A549 (cell line): ENCODE results near the gene KLHL3.

Experiments
- BHLHE40 ChIP-seq: IDR thresholded peaks from 2 replicates; pipeline ENCODE4 v1.6.1; 2012; ENCODE audit warnings: low read depth, low read length, inconsistent platforms
- CTCF ChIP-seq: fragments of >200 bp; sonication (Bioruptor Twin); formaldehyde crosslinking; IDR thresholded peaks from 3 replicates; pipeline ENCODE4 v1.5.1; 2016
- EP300 ChIP-seq, 2 experiments: fragments of >200 bp; sonication (Bioruptor Twin); formaldehyde crosslinking; IDR thresholded peaks; 2 replicates in 1 of 2; 3 replicates in 1 of 2; pipeline ENCODE4 v1.6.1; 2016 to 2017
- GATA3 ChIP-seq: IDR thresholded peaks from 2 replicates; pipeline ENCODE4 v1.6.1; 2012; ENCODE audit warnings: borderline replicate concordance
- JUNB ChIP-seq: fragments of >200 bp; sonication (Bioruptor Twin); formaldehyde crosslinking; IDR thresholded peaks from 2 replicates; pipeline ENCODE4 v1.6.1; 2016
- MAFK ChIP-seq: fragments of 450-650 bp; IDR thresholded peaks from 2 replicates; pipeline ENCODE4 v1.6.1; 2014; ENCODE audit not compliant: partially characterized antibody
- POLR2A ChIP-seq: IDR thresholded peaks from 2 replicates; pipeline ENCODE4 v1.6.1; 2012; ENCODE audit warnings: mild to moderate bottlenecking, low read length
- RAD21 ChIP-seq, 2 experiments: fragments of >200 bp in 1 of 2; sonication (Bioruptor Twin) in 1 of 2; formaldehyde crosslinking in 1 of 2; IDR thresholded peaks in 1 of 2; conservative IDR thresholded peaks in 1 of 2; 2 replicates in 1 of 2; 3 replicates in 1 of 2; pipeline ENCODE4 v1.6.1; 2012 to 2018; ENCODE audit warnings: inconsistent platforms in 1 of 2
- RCOR1 ChIP-seq: fragments of 150-350 bp; IDR thresholded peaks from 2 replicates; pipeline ENCODE4 v1.6.1; 2014; ENCODE audit warnings: antibody characterized with exemption, low read length, low read depth
- SMC3 ChIP-seq: fragments of >200 bp; sonication (Bioruptor Twin); formaldehyde crosslinking; IDR thresholded peaks from 3 replicates; pipeline ENCODE4 v1.6.1; 2018; ENCODE audit warnings: inconsistent platforms
- TF ChIP-seq, protein P1 (sequence below): fragments of 200-600 bp; sonication (generic); IDR thresholded peaks from 2 replicates; pipeline ENCODE4 v1.6.1; 2016; ENCODE audit warnings: antibody characterized with exemption, mild to moderate bottlenecking, moderate library complexity

DNA sequence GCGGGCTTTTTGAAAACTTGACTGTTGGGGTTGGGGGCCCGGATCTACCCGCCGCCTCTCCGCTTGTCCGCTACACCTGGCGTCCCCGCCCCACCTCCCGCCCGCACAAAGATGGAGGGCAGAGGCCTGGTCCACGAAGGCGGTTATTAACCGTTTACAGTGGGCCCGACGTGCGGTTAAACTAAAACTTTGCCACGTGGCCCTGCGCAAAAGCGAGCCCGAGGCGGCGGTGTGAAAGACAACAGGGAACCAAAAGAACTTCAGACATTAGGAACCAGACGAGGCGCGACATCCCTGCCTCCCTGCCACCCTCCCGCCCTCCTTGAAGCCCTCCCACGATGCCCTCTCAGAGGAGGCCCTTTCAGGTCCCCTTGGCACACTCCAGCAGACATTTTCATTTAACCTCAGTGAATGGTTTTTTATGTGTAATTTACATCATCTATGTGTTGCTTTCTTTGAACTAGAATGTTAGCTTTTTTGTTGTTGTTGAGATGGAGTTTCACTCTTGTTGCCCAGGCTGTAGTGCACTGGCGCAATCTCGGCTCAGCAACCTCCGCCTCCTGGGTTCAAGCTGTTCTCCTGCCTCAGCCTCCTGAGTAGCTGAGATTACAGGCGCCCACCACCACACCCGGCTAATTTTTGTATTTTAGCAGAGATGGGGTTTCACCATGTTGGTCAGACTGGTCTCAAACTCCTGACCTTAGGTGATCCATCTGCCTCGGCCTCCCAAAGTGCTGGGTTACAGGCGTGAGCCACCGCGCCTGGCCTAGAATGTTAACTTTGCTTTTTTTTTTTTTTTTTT, 19.3 kb upstream of the KLHL3 start:
- TF ChIP-seq EP300 (IDR thresholded peaks at IDR 0.05): no peak
- no peak for TF ChIP-seq JUNB
- TF ChIP-seq SMC3: no peak
- TF ChIP-seq BHLHE40: no peak
- no peak for TF ChIP-seq MAFK
- no peak for TF ChIP-seq CTCF
- TF ChIP-seq, protein P1, sequence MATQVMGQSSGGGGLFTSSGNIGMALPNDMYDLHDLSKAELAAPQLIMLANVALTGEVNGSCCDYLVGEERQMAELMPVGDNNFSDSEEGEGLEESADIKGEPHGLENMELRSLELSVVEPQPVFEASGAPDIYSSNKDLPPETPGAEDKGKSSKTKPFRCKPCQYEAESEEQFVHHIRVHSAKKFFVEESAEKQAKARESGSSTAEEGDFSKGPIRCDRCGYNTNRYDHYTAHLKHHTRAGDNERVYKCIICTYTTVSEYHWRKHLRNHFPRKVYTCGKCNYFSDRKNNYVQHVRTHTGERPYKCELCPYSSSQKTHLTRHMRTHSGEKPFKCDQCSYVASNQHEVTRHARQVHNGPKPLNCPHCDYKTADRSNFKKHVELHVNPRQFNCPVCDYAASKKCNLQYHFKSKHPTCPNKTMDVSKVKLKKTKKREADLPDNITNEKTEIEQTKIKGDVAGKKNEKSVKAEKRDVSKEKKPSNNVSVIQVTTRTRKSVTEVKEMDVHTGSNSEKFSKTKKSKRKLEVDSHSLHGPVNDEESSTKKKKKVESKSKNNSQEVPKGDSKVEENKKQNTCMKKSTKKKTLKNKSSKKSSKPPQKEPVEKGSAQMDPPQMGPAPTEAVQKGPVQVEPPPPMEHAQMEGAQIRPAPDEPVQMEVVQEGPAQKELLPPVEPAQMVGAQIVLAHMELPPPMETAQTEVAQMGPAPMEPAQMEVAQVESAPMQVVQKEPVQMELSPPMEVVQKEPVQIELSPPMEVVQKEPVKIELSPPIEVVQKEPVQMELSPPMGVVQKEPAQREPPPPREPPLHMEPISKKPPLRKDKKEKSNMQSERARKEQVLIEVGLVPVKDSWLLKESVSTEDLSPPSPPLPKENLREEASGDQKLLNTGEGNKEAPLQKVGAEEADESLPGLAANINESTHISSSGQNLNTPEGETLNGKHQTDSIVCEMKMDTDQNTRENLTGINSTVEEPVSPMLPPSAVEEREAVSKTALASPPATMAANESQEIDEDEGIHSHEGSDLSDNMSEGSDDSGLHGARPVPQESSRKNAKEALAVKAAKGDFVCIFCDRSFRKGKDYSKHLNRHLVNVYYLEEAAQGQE: no peak
- no peak for TF ChIP-seq POLR2A
- no peak for TF ChIP-seq RCOR1
- no peak for TF ChIP-seq GATA3
- no peak for TF ChIP-seq RAD21 (conservative IDR thresholded peaks at IDR 0.05 in 1 of 2, IDR thresholded peaks at IDR 0.05 in 1 of 2)
